Smooth muscle cell (in vitro differentiated cells): ENCODE data around the gene MYH11. TPM values are rescaled to one million over a fixed set of nuclear protein-coding genes. Genes with fewer than 3 reads are reported as not detected.

Experiments
- DNase-seq: peaks from one replicate; lab custom pipeline; 2025; ENCODE audit not compliant: unreplicated experiment; lab: John Stamatoyannopoulos, UW
- H2AFZ ChIP-seq: fragments of 200-600 bp; sonication (generic); 2 replicates; pipeline ENCODE4 v1.6.0; 2016; ENCODE audit warnings: antibody characterized with exemption, low read depth, mild to moderate bottlenecking
- H3F3A ChIP-seq: fragments of 200-600 bp; sonication (generic); 2 replicates; pipeline ENCODE4 v1.6.0; 2017; ENCODE audit warnings: antibody characterized with exemption, low read depth
- H3K27ac ChIP-seq: fragments of 200-600 bp; sonication (generic); 2 replicates; pipeline ENCODE4 v1.5.1; 2016; ENCODE audit warnings: low read depth, mild to moderate bottlenecking
- H3K27me3 ChIP-seq: fragments of 200-600 bp; sonication (generic); 2 replicates; pipeline ENCODE4 v1.6.1; 2016; ENCODE audit warnings: low read depth, mild to moderate bottlenecking
- H3K36me3 ChIP-seq: fragments of 200-600 bp; sonication (generic); 2 replicates; pipeline ENCODE4 v1.5.1; 2016; ENCODE audit warnings: low read depth
- H3K4me1 ChIP-seq: fragments of 200-600 bp; sonication (generic); 2 replicates; pipeline ENCODE4 v1.5.1; 2016; ENCODE audit warnings: low read depth
- H3K4me2 ChIP-seq: fragments of 200-600 bp; sonication (generic); 2 replicates; pipeline ENCODE4 v1.6.0; 2016; ENCODE audit warnings: mild to moderate bottlenecking
- H3K4me3 ChIP-seq: fragments of 200-600 bp; sonication (generic); 2 replicates; pipeline ENCODE4 v1.5.1; 2016; ENCODE audit warnings: mild to moderate bottlenecking
- H3K79me2 ChIP-seq: fragments of 200-600 bp; sonication (generic); 2 replicates; pipeline ENCODE4 v1.6.0; 2016; ENCODE audit warnings: low read depth, mild to moderate bottlenecking
- H3K9ac ChIP-seq: fragments of 200-600 bp; sonication (generic); 2 replicates; pipeline ENCODE4 v1.6.0; 2016; ENCODE audit warnings: low read depth
- H3K9me3 ChIP-seq: fragments of 200-600 bp; sonication (generic); replicated peaks from 2 replicates; pipeline ENCODE4 v1.5.1; 2016; ENCODE audit warnings: low read depth
- H4K20me1 ChIP-seq: fragments of 200-600 bp; sonication (generic); 2 replicates; pipeline ENCODE4 v1.6.0; 2016; ENCODE audit warnings: low read depth
- WGBS: methylation state at CpG from one replicate; pipeline ENCODE4 v1.1.7; 2016; ENCODE audit warnings: low lambda C conversion rate; 5-methylcytosine and 5-hydroxymethylcytosine counted together
- polyA plus RNA-seq: library from polyadenylated mRNA; unstranded; fragments of >200 nt; fragmentation: Nextera tagmentation; extraction: Ambion mirVana; gene quantifications from 2 replicates; pipeline ENCODE4 v1.2.1, GENCODE V29; 2016
- total RNA-seq: library from RNA; depleted of rRNA; stranded (reverse); fragments of >200 nt; gene quantifications from 2 replicates; pipeline ENCODE4 v1.2.3, GENCODE V29; 2014
- TF ChIP-seq, protein P1 (sequence below): fragments of 200-600 bp; sonication (generic); IDR thresholded peaks from 2 replicates; pipeline ENCODE4 v1.5.1; 2017; ENCODE audit warnings: borderline replicate concordance, mild to moderate bottlenecking, antibody characterized with exemption; ENCODE audit not compliant: insufficient read depth, poor library complexity, severe bottlenecking

MYH11 gene
- total and polyA plus RNA-seq, 2 experiments from 2014 or later, result 0.58 TPM; not detected in 1

DNA sequence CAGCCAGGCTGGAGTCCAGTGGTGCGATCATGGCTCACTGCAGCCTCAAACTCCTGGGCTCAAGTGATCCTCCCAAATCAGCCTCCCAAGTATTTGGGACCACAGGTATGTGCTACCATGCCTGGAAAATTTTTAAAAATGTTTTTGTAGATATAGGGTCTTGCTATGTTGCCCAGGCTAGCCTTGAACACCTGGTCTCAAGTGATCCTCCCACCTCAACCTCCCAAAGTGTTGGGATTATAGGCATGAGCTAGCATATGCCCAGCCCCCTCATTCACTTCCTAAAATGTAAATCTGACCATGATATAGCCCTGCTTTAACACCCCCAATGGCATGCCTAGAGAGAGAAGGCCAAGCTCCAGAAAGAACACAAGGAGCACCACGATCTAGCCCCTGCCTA is 108.2 kb downstream of the MYH11 start:
- H3K36me3 ChIP-seq, result no peaks in the 10 kb centered on the region
- no peaks in the 10 kb centered on the region for H3K79me2 ChIP-seq
- H4K20me1 ChIP-seq, result no peaks in the 10 kb centered on the region
- no peaks in the 10 kb centered on the region for H3K4me1 ChIP-seq
- H3K9ac ChIP-seq, result no peak overlapping the region
- no peaks in the 10 kb centered on the region for H3F3A ChIP-seq
- no peaks in the 10 kb centered on the region for H3K9me3 ChIP-seq
- no peak for DNase-seq
- no peaks in the 10 kb centered on the region for H3K27me3 ChIP-seq
- TF ChIP-seq, protein P1, sequence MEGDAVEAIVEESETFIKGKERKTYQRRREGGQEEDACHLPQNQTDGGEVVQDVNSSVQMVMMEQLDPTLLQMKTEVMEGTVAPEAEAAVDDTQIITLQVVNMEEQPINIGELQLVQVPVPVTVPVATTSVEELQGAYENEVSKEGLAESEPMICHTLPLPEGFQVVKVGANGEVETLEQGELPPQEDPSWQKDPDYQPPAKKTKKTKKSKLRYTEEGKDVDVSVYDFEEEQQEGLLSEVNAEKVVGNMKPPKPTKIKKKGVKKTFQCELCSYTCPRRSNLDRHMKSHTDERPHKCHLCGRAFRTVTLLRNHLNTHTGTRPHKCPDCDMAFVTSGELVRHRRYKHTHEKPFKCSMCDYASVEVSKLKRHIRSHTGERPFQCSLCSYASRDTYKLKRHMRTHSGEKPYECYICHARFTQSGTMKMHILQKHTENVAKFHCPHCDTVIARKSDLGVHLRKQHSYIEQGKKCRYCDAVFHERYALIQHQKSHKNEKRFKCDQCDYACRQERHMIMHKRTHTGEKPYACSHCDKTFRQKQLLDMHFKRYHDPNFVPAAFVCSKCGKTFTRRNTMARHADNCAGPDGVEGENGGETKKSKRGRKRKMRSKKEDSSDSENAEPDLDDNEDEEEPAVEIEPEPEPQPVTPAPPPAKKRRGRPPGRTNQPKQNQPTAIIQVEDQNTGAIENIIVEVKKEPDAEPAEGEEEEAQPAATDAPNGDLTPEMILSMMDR, result no peak
- H3K4me2 ChIP-seq, result no peak overlapping the region
- H2AFZ ChIP-seq, result no peak overlapping the region
- H3K27ac ChIP-seq, result no peak overlapping the region
- WGBS, result 87% methylated on average over 2 of the region's 2 CpGs
- no peak overlapping the region for H3K4me3 ChIP-seq

DNA sequence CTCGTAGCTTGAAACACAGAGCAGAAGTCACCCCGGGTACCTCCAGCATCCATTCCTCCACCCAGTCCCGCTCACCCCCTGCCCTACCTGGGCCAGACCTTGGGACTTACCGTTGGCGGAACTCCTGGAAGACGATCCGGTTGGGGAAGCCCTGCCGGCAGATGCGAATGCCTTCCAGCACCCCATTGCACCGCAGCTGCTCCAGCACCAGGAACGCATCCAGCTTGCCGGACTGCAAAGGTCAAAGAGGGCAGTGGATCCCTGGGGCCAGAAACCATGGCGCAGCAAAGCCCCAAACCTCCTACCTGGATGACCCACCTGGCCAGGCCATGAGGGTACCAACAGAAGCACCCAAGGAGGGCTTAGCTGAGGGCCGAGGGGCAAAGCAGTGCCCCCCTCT is 108.9 kb downstream of the MYH11 start:
- Histone ChIP-seq H3K79me2 (no peaks in the 10 kb centered on the region), H2AFZ (no peak overlapping the region), H3K4me3 (no peak overlapping the region), H3K4me1 (no peaks in the 10 kb centered on the region), H3K9ac (no peak overlapping the region), H3K27me3 (no peaks in the 10 kb centered on the region), H3F3A (no peaks in the 10 kb centered on the region), H4K20me1 (no peaks in the 10 kb centered on the region), H3K27ac (no peak overlapping the region), H3K36me3 (no peaks in the 10 kb centered on the region), H3K4me2 (no peak overlapping the region), H3K9me3 (no peaks in the 10 kb centered on the region)
- DNase-seq, result no peak
- 97% methylated on average over 14 of the region's 14 CpGs for WGBS
- TF ChIP-seq, protein P1, result no peak

- no peaks in the 10 kb centered on the region for H3K9me3 ChIP-seq
- H3K36me3 ChIP-seq, result no peaks in the 10 kb centered on the region
- H3K4me3 ChIP-seq, result no peak overlapping the region
- no peaks in the 10 kb centered on the region for H4K20me1 ChIP-seq
- no peaks in the 10 kb centered on the region for H3K27me3 ChIP-seq
- H3K4me1 ChIP-seq, result no peaks in the 10 kb centered on the region
- H3F3A ChIP-seq, result no peaks in the 10 kb centered on the region
- TF ChIP-seq, protein P1, result no peak
- H3K9ac ChIP-seq, result no peak overlapping the region
- no peaks in the 10 kb centered on the region for H3K79me2 ChIP-seq
- DNase-seq, result no peak
- H3K27ac ChIP-seq, result no peak overlapping the region
- no peak overlapping the region for H2AFZ ChIP-seq
- H3K4me2 ChIP-seq, result no peak overlapping the region
- 95% methylated on average over 6 of the region's 6 CpGs for WGBS
Observed at GRCh38 chr16:15746332-15746731, 110.5 kb downstream of the MYH11 start.

DNA sequence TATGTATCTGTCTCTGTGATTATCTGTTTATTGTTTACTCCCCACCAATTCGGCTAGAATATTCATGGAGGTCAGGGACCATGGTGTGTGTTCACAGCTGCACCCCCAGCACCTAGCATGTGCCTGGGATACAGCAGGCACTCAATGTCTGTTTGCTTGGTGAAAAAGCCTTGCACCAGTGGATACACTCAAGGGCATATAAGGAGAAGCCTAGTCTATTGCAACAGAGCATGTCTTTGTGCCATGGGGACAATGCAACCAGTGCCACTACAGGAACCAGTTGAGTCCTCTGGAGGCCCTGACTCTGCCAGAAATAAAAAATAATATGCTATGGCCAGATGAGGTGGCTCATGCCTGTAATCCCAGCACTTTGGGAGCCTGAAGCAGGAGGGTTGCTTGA is 113.2 kb downstream of the MYH11 start:
- H3K4me3 ChIP-seq, result no peak overlapping the region
- no peak overlapping the region for H2AFZ ChIP-seq
- no peaks in the 10 kb centered on the region for H3F3A ChIP-seq
- TF ChIP-seq, protein P1, result no peak
- H3K27ac ChIP-seq, result no peak overlapping the region
- H3K4me1 ChIP-seq, result no peaks in the 10 kb centered on the region
- no peaks in the 10 kb centered on the region for H3K27me3 ChIP-seq
- no peak for DNase-seq
- 87% methylated on average over 1 of the region's 1 CpG for WGBS
- no peaks in the 10 kb centered on the region for H3K79me2 ChIP-seq
- H4K20me1 ChIP-seq, result no peaks in the 10 kb centered on the region
- H3K9me3 ChIP-seq, result no peaks in the 10 kb centered on the region
- no peaks in the 10 kb centered on the region for H3K36me3 ChIP-seq
- H3K4me2 ChIP-seq, result no peak overlapping the region
- no peak overlapping the region for H3K9ac ChIP-seq
